Endothelial cell of umbilical vein (primary cell): ENCODE results near the gene FDX1. TPM values are rescaled to one million over a fixed set of nuclear protein-coding genes. Genes with fewer than 3 reads are reported as not detected.

ENCODE experiments used
- BruUV-seq: library from RNA; stranded (reverse); fragments of 400-500 nt; replicated peaks from 2 replicates; lab custom pipeline; 2021; lab: Mats Ljungman, UMichigan
- CTCF ChIA-PET: fragments of 300-600, 350-600 bp; sonication (Branson Sonifier 250); formaldehyde crosslinking; loops from one replicate; lab custom pipeline; 2021; ENCODE audit warnings: antibody characterized with exemption, inconsistent platforms; lab: Charles Lee
- POLR2A ChIA-PET: fragments of 300-600, 350-600 bp; sonication (Branson Sonifier 250); formaldehyde crosslinking; loops from one replicate; lab custom pipeline; 2021; ENCODE audit warnings: antibody characterized with exemption, inconsistent platforms; lab: Charles Lee
- DNase-seq: peaks from one replicate; pipeline ENCODE4 v3.0.0-alpha.2; 2011; ENCODE audit warnings: low read depth, low spot score
- FAIRE-seq: peaks from 2 replicates; lab custom pipeline; 2011; peaks lifted over from hg19 to GRCh38; lab: Jason Lieb, UNC
- H2AFZ ChIP-seq: 2 replicates; pipeline ENCODE4 v1.6.0; 2012; ENCODE audit warnings: low read depth, low read length, control low read depth, inconsistent platforms
- H3K27ac ChIP-seq: 2 replicates; pipeline ENCODE4 v1.5.1; 2011; ENCODE audit warnings: low read depth, mild to moderate bottlenecking, control low read depth, low read length, moderate library complexity; ENCODE audit not compliant: insufficient read depth
- H3K27me3 ChIP-seq, 2 experiments: 2 replicates each; pipeline versions ENCODE4 v1.6.0 to v1.6.1; 2011; ENCODE audit warnings: low read length in 2 of 2, mixed read lengths in 1 of 2; ENCODE audit not compliant: control insufficient read depth in 2 of 2, insufficient read depth in 2 of 2
- H3K36me3 ChIP-seq, 2 experiments: 2 replicates in 1 of 2; 3 replicates in 1 of 2; pipeline ENCODE4 v1.5.1; 2011; ENCODE audit warnings: low read length in 2 of 2, mild to moderate bottlenecking in 1 of 2, moderate library complexity in 1 of 2; ENCODE audit not compliant: control insufficient read depth in 2 of 2, insufficient read depth in 2 of 2; ENCODE audit errors: extremely low read depth in 1 of 2
- H3K4me1 ChIP-seq: 3 replicates; pipeline ENCODE4 v1.5.1; 2011; ENCODE audit warnings: mild to moderate bottlenecking, low read length; ENCODE audit not compliant: control insufficient read depth, insufficient read depth; ENCODE audit errors: extremely low read depth
- H3K4me2 ChIP-seq: 2 replicates; pipeline ENCODE4 v1.6.1; 2011; ENCODE audit warnings: low read length, control low read depth, mixed read lengths; ENCODE audit not compliant: insufficient read depth
- H3K4me3 ChIP-seq, 3 experiments: fragments of 200-600 bp in 1 of 3; sonication (generic), shearing (Covaris generic) in 1 of 3; replicated peaks in 1 of 3; 2 replicates each; pipeline ENCODE4 v1.5.1; 2011 to 2016; ENCODE audit warnings: control low read depth in 3 of 3, low read length in 3 of 3, mild to moderate bottlenecking in 2 of 3, inconsistent platforms in 1 of 3, low read depth in 1 of 3, moderate library complexity in 1 of 3; ENCODE audit not compliant: insufficient read depth in 1 of 3
- H3K79me2 ChIP-seq: 2 replicates; pipeline ENCODE4 v1.6.0; 2012; ENCODE audit warnings: low read length, inconsistent platforms; ENCODE audit not compliant: control insufficient read depth, insufficient read depth
- H3K9ac ChIP-seq: replicated peaks from 2 replicates; pipeline ENCODE3; 2011; ENCODE audit warnings: low read length, control low read depth; ENCODE audit not compliant: insufficient read depth; ENCODE audit errors: extremely low read depth
- H3K9me1 ChIP-seq: replicated peaks from 3 replicates; pipeline ENCODE4 v1.6.0; 2011; ENCODE audit warnings: mild to moderate bottlenecking, low read length; ENCODE audit not compliant: control insufficient read depth, insufficient read depth; ENCODE audit errors: extremely low read depth
- H3K9me3 ChIP-seq: replicated peaks from 2 replicates; pipeline ENCODE4 v1.5.1; 2012; ENCODE audit warnings: low read length, inconsistent platforms; ENCODE audit not compliant: control insufficient read depth, insufficient read depth
- H4K20me1 ChIP-seq: replicated peaks from 2 replicates; pipeline ENCODE3; 2011; ENCODE audit warnings: mild to moderate bottlenecking, low read length; ENCODE audit not compliant: control insufficient read depth, insufficient read depth; ENCODE audit errors: extremely low read depth
- GATA2 ChIP-seq: IDR thresholded peaks from 2 replicates; pipeline ENCODE4 v1.7.0; 2011; ENCODE audit warnings: low read depth, mild to moderate bottlenecking, moderate library complexity, mixed read lengths, low read length; ENCODE audit not compliant: insufficient read length, insufficient read depth
- JUN ChIP-seq: IDR thresholded peaks from 2 replicates; pipeline ENCODE4 v1.6.1; 2011; ENCODE audit warnings: borderline replicate concordance, low read depth; ENCODE audit not compliant: insufficient read length, insufficient read depth
- MYC ChIP-seq: IDR thresholded peaks from one replicate; pipeline ENCODE4 v1.6.1; 2011; ENCODE audit warnings: mild to moderate bottlenecking, low read depth, low read length
- POLR2A ChIP-seq: IDR thresholded peaks from 2 replicates; pipeline ENCODE4 v1.6.1; 2012; ENCODE audit warnings: low read depth, mild to moderate bottlenecking, control low read depth, low read length
- dilution Hi-C: fragments of 300-500 bp; cut with MboI; formaldehyde crosslinking; loops from one replicate; pipeline ENCODE4 v1.15.0; 2019; ENCODE audit warnings: low sequenced_read_pairs; ENCODE audit not compliant: extremely low pct_ligation_motif_present
- intact Hi-C: fragments of 100-400 bp; cut with micrococcal nuclease; formaldehyde crosslinking; loops from one replicate; pipeline ENCODE4 v1.10.0; 2022
- polyA plus RNA-seq, 4 experiments: library from polyadenylated mRNA; depleted of rRNA in 3 of 4; stranded (reverse) in 3 of 4; unstranded in 1 of 4; fragments of >200 nt; gene quantifications; 2 replicates each; pipeline versions ENCODE4 v1.2.1 to v1.2.3, GENCODE V29; 2011 to 2012; ENCODE audit warnings: missing spikeins in 1 of 4
- total RNA-seq: library from RNA; stranded (reverse); gene quantifications from 2 replicates; pipeline ENCODE4 v1.2.3, GENCODE V29; 2021
- TF ChIP-seq, protein P1 (sequence below), 2 donors: IDR thresholded peaks; 1 replicate in 1 of 2; 2 replicates in 1 of 2; pipeline ENCODE4 v1.5.1; 2011; ENCODE audit warnings: low read length in 2 of 2, mild to moderate bottlenecking in 2 of 2, moderate library complexity in 2 of 2, control low read depth in 1 of 2, inconsistent platforms in 1 of 2, low read depth in 1 of 2; ENCODE audit not compliant: insufficient read depth in 1 of 2; ENCODE audit errors: extremely low read depth in 1 of 2
- TF ChIP-seq, protein P2 (sequence below): IDR thresholded peaks from 2 replicates; pipeline ENCODE4 v1.6.1; 2011; ENCODE audit not compliant: insufficient read depth, insufficient read length

FDX1 gene
- total and polyA plus RNA-seq, 2 donors (not counting 3 experiments of a cell fraction or from before 2014, with no cell fraction given), result 4.7 to 11.0 TPM

DNA sequence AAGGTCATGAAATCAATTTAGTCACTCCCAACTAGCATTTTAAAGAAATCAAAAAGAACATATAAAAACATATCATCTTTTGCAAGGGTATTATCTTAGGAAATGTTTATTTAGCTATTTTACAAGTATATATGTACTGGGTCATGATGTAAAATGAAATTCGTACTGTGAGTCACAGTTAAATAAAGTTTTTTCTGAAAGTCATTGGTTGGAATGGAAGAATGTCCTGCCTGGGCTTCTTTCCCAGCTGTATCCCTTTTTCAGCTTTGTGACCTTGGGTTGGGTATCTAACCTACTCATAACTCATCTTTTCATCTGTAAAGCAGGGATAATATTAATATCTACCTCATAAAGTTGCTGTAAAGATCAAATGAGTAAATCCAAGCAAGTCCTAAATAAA is 15.7 kb downstream of the FDX1 start:
- dilution Hi-C loops (no loop called here), intact Hi-C loops (no loop called here)
- no peaks in the 10 kb centered on the region for H3K36me3 ChIP-seq
- no peaks in the 10 kb centered on the region for H3K4me1 ChIP-seq
- no peak overlapping the region for H3K27ac ChIP-seq
- no peaks in the 10 kb centered on the region for H3K9me1 ChIP-seq
- peaks cover 5% of the 10 kb centered on the region for H3K79me2 ChIP-seq
- peaks cover under 1% of the 10 kb centered on the region for H4K20me1 ChIP-seq
- no peak for DNase-seq
- H3K4me2 ChIP-seq, result no peak overlapping the region
- H3K9me3 ChIP-seq, result no peaks in the 10 kb centered on the region
- TF ChIP-seq MYC, result no peak
- TF ChIP-seq GATA2, result no peak
- TF ChIP-seq POLR2A, result no peak
- TF ChIP-seq JUN, result no peak
- TF ChIP-seq, protein P1, sequence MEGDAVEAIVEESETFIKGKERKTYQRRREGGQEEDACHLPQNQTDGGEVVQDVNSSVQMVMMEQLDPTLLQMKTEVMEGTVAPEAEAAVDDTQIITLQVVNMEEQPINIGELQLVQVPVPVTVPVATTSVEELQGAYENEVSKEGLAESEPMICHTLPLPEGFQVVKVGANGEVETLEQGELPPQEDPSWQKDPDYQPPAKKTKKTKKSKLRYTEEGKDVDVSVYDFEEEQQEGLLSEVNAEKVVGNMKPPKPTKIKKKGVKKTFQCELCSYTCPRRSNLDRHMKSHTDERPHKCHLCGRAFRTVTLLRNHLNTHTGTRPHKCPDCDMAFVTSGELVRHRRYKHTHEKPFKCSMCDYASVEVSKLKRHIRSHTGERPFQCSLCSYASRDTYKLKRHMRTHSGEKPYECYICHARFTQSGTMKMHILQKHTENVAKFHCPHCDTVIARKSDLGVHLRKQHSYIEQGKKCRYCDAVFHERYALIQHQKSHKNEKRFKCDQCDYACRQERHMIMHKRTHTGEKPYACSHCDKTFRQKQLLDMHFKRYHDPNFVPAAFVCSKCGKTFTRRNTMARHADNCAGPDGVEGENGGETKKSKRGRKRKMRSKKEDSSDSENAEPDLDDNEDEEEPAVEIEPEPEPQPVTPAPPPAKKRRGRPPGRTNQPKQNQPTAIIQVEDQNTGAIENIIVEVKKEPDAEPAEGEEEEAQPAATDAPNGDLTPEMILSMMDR (IDR thresholded peaks at IDR 0.05; ENCODE audit: extremely low read depth in 1 of 2, insufficient read depth in 1 of 2, low read depth in 1 of 2, low read length in 2 of 2), result no peak
- CTCF ChIA-PET, result interaction anchor here (0.9 to 5.4 kb wide), 6 partner anchors 11 to 784 kb away, joined by 3 to 37 read pairs (median 4); partner anchors contain the start of gene FDX1
- H3K9ac ChIP-seq, result no peak overlapping the region
- no peak overlapping the region for H2AFZ ChIP-seq
- FAIRE-seq, result no peak
- POLR2A ChIA-PET, result no interaction called here
- no TSS peak for BruUV-seq
- no peak overlapping the region for H3K4me3 ChIP-seq
- no peaks in the 10 kb centered on the region for H3K27me3 ChIP-seq

DNA sequence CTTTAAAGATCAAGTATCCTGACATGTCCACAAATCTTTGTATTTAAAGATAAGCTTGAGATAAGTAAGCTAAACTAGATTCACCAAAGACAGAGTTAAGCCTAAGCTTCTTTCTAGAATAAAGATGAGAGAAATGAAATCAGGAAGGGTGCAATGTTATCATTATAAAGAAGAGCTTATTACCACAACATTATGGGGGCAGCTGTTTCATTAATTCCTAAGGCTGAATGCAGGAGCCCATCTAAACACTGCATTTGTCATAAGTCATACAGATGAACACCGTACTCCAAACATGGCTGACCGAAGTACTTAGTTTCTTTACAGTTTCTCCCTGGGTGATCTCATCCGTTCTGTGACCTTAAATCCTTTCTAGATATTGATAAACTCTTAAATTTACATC is 16.3 kb downstream of the FDX1 start:
- Histone ChIP-seq H3K27me3 (no peaks in the 10 kb centered on the region), H3K36me3 (no peaks in the 10 kb centered on the region), H3K4me2 (no peak overlapping the region), H3K79me2 (no peaks in the 10 kb centered on the region), H3K4me3 (no peak overlapping the region), H3K9me3 (no peaks in the 10 kb centered on the region), H3K27ac (no peak overlapping the region), H3K9ac (no peak overlapping the region), H2AFZ (no peak overlapping the region), H3K9me1 (no peaks in the 10 kb centered on the region), H3K4me1 (no peaks in the 10 kb centered on the region), H4K20me1 (no peaks in the 10 kb centered on the region)
- no TSS peak for BruUV-seq
- intact Hi-C loops, result no loop called here
- dilution Hi-C loops, result no loop called here
- FAIRE-seq (no peak), DNase-seq (no peak)
- POLR2A ChIA-PET, result no interaction called here
- TF ChIP-seq, protein P2, sequence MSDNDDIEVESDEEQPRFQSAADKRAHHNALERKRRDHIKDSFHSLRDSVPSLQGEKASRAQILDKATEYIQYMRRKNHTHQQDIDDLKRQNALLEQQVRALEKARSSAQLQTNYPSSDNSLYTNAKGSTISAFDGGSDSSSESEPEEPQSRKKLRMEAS, result no peak
- TF ChIP-seq POLR2A, result no peak
- no peak for TF ChIP-seq MYC
- TF ChIP-seq JUN, result no peak
- no peak for TF ChIP-seq GATA2
- CTCF ChIA-PET, result interaction anchor here (0.9 to 5.4 kb wide), 6 partner anchors 10 to 783 kb away, joined by 3 to 37 read pairs (median 4); partner anchors contain the start of gene FDX1
